Measurements from ENCODE around the gene ATP13A3.

DNA sequence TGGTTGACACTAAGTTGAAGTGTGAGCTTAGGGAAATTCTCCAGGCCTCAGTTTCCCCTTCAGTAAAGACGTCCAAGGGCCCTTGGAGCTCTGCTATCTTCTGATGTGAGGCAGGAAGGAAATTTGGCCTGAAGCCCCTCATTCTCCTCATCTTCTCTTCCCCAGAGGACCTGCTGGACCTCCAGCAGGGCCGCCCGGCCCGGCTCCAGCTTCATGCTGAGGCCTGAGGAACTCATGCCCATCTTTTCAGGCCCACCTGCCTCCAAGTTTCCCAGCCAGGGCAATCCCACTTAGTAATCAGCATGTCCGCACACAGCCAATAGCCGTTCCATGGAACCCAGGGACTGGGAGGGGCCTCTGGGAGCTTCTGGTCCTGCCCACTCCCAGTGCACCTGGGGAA lies 121.3 kb downstream of the ATP13A3 start:
- TF ChIP-seq, protein P1, sequence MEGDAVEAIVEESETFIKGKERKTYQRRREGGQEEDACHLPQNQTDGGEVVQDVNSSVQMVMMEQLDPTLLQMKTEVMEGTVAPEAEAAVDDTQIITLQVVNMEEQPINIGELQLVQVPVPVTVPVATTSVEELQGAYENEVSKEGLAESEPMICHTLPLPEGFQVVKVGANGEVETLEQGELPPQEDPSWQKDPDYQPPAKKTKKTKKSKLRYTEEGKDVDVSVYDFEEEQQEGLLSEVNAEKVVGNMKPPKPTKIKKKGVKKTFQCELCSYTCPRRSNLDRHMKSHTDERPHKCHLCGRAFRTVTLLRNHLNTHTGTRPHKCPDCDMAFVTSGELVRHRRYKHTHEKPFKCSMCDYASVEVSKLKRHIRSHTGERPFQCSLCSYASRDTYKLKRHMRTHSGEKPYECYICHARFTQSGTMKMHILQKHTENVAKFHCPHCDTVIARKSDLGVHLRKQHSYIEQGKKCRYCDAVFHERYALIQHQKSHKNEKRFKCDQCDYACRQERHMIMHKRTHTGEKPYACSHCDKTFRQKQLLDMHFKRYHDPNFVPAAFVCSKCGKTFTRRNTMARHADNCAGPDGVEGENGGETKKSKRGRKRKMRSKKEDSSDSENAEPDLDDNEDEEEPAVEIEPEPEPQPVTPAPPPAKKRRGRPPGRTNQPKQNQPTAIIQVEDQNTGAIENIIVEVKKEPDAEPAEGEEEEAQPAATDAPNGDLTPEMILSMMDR (IDR thresholded peaks at IDR 0.05; ENCODE audit: low read depth, low read length), result no peak
- TF ChIP-seq EZH2phosphoT487 (IDR thresholded peaks at IDR 0.05; ENCODE audit: low read depth), result no peak

Data from OCI-LY3 (cell line).